ENCODE data around the gene BAZ1B.
"Not testable (repeated sequence)": the region's sequence is repeated elsewhere in the genome, so short reads cannot be mapped to it uniquely, and the experiment has no call there.

The BAZ1B gene

DNA sequence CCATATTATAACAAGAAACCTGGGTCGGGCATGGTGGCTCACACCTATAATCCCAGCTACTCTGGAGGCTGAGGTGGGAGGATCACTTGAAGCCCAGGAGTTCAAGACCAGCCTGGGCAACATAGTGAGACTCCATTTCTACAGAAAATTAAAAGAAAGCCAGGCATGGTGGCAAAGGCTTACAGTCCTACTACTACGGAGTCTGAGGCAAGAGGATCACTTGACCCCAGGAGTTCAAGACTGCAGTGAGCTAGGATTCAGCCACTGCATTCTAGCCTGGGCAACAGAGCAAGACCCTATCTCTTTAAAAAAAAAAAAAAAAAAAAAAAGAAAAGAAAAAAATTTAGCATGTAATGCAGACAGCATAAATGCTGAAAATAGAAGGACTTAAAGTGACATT is 16.4 kb upstream of the BAZ1B start:
- DNase-seq (ENCODE audit: low spot score) = not testable (repeated sequence)

DNA sequence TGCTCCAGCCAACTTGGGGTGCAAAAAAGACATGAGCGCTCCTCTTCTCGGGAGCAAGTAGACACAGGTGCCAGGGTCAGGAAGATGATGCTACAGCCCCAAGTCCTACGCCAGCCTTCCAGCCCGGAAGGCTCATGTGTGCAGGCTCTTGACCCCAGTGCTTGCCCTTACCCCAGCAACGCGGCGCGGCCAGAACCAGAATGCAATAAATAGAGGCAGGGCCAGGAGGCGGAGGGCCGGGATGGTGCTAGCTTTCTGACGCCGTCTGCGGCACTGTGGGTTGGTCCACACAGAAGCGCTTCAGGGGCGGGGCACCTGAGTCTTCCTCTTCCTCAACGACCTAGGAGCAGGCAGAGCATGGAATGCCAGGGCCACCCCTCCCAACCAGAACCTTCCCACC is 15.0 kb upstream of the BAZ1B start:
- no peak for DNase-seq (ENCODE audit: low spot score)

DNA sequence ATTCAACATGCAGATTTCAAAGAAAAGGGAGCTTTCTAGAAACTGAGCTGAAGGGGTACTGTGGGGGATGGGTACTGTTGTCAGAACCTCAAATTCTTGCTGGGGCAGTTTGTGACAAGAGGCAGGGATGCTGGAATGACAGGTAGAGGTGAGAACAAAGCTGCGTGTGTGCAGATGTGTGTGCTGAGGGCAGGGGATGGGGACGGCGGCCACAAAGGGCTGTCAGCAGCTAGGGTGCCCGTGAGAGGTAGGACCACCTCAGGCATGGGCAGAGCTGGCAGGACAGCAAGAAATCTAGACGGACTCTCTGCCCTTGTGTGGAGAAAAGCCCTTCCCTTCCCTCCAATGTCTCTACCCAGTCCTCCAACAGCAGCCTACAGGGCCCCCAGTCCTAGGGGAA is 14.4 kb upstream of the BAZ1B start:
- no peak for DNase-seq (ENCODE audit: low spot score)

DNA sequence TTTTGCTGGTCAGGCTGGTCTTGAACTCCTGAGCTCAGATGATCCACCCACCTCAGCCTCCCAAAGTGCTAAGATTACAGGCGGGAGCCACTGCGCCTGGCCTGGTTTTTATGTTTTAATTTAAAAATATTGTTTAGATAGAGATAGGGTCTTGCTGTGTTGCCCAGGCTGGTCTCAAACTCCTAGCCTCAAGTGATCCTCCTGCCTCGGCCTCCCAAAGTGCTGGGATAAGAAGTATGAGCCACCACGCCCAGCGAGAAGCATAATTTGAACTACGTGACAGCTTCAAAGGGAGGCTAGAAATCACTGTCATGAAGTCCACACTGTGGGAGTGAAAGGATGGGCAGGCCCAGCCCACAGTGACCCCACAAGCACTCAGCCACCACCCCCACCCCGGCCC is 13.8 kb upstream of the BAZ1B start:
- DNase-seq (ENCODE audit: low spot score) = not testable (repeated sequence)

DNA sequence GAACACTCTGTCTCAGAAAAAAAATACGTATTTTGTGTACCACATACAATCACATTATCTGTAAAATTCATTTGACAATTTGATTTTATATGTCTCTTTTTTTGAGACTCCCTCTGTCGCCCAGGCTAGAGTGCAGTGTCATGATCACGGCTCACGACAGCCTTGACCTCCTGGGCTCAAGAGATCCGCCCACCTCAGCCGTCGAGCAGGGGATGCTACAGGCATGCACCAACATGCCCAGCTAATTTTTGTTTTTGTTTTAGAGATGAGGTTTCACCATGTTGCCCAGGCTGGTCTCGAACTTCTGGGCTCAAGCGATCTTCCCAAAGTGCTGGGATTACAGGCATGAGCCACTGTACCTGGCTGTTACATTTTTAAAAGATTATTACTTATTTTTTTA is 11.6 kb upstream of the BAZ1B start:
- no peak for DNase-seq (ENCODE audit: low spot score)

DNA sequence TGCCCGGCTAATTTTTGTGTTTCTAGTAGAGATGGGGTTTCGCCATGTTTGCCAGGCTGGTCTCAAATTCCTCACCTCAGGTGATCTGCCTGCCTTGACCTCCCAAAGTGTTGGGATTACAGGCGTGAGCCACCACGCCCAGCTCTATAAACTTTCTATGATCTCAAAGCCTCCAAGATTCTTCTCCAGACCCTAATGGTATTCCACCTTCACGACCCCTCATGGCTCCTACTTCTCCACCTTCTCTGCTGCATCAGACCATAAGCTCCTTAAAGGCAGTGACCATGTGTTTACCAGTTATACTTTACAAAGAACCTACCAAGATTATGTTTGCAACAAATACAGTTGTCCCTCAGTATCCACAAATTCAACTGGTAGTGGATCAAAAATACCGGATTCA is 10.1 kb upstream of the BAZ1B start:
- DNase-seq (ENCODE audit: low spot score) = no peak

DNA sequence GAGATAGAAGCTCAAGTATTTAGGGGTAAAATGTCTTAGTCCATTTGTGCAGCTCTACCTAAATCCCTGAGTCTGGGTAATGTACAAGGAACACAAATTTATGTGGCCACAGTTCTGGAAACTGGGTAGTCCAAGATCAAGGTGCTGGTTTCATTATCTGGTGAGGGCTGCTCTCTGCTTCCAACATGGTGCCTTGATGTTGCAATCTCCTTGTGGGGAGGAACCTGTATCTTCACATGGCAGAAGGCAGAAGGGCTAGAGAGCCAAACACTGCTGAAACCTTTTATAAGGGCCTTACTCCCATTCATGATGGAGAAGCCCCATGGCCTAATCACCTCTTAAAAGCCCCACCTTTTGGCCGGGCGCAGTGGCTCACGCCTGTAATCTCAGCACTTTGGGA is 8.7 kb upstream of the BAZ1B start:
- DNase-seq (ENCODE audit: low spot score) = no peak

DNA sequence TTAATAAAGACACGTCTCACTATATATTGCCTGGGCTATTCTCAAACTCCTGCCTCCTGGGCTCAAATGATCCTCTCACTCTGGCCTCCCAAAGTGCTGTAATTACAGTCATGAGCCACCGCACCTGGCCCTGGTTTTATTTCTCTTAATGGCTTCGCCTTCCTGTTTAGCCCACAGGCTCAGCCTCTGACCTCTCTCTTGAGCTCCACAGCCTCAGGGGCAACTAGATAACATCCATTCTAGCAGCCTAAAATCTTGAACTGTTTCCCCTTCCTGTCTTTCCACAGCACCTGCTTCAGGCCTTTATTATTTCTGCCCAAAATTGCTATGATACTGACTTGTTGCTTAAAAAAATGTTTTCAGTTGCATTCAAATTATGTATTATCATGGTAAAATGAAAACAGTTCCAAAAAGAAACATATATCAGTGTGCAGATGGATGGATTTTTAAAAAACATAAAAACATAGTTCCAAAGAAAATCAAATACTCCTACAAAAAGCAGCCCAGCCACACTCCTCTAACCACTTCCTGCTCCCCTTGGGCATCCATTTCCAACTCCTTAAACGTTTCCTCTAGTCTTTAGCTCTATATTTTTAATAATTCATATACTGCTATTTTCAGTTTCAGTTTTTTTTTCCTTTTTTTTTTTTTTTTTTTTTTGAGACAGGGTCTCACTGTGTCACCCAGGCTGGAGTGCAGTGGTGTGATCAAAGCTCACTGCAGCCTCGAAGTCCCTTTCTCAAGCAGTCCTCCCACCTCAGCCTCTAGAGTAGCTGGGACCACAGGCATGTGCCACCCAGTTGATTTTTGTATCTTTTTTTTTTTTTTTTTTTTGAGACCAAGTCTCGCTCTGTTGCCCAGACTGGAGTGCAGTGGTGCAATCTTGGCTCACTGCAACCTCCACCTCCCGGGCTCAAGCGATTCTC is 5.1 kb upstream of the BAZ1B start:
- no peak for DNase-seq (ENCODE audit: low spot score)

DNA sequence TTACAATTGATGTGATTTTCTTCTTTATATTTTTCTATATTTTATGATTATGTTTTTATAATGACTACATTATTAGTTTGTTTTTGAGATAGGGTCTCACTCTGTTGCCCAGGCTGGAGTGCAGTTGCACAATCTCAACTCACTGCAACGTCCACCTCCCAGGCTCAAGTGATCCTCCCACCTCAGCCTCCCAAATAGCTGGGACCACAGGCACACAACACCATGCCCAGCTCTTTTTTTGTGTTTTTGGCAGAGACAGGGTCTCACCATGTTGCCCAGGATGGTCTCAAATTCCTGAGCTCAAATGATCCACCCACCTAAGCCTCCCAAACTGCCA is 4.0 kb upstream of the BAZ1B start:
- not testable (repeated sequence) for DNase-seq (ENCODE audit: low spot score)

DNA sequence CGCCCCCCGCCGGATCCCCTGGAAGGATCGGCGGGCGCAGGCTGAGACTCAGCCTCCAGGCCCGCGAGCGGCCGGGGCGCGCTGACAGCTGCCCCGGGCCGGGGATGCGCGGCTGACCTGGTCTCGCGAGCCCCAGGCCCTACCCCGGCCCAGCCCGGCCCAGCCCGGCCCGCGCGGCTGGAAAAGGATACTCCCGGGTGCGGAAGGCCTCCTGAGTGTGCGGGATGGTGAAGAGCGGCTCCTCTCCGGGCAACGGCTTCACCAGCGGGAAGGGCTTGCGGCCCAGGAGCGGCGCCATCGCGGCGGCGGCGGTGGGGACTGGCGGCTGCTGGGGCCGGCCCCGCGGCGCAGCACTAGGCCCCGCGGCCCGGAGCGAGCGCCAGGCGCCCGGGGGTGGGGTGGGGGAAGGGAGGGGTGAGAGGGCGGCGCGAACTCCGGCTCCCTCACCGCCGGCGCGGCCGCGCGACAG is 423 bp downstream of the BAZ1B start:
- DNase-seq (ENCODE audit: low spot score) = peak; percentile 63

DNA sequence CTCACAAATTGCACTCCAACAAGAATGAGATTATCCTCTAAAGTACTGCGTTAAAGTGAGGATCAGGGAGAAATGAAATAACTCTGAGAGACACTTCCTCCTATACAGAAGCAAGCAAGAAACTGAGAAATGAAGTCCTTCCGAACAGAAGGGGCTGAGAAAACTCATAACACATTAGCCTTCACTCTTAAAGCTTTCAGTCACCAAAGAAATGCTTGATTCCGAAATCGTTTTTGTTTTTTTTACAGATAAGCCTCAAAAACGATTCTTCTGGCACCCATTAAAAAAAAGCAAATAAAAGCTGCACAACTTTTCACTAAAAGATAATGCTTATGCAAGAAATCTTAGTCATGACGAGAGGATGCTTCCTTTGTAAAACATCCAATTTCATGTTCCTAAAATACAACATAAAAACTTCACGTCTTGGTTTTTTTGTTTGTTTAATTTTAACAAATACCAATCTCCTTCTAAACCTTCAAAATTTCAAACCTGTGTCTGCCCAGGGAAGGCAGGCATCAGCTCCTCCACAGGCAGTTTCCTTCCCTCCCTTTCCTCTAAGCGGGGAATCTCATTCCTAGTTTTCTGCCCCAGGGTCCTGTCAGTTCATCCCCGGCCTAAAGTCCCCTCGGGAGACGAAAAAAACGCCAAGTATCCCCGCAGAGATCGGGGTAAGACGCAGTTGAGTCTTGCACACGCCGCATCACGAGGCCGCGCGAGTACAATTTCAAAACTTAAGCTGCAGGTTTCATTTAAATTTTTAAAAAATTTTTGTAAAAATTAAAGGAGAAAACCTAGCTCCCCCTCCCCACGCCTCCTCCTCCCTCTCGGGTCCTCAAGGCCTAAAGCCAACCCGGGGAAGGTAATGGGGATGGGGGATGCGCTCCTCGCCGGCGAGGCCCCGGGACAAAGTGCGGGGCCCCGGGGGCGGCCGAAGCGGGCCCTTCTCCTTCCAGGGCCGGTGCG is 1.1 kb downstream of the BAZ1B start:
- DNase-seq (ENCODE audit: low spot score) = peak; percentile 23

DNA sequence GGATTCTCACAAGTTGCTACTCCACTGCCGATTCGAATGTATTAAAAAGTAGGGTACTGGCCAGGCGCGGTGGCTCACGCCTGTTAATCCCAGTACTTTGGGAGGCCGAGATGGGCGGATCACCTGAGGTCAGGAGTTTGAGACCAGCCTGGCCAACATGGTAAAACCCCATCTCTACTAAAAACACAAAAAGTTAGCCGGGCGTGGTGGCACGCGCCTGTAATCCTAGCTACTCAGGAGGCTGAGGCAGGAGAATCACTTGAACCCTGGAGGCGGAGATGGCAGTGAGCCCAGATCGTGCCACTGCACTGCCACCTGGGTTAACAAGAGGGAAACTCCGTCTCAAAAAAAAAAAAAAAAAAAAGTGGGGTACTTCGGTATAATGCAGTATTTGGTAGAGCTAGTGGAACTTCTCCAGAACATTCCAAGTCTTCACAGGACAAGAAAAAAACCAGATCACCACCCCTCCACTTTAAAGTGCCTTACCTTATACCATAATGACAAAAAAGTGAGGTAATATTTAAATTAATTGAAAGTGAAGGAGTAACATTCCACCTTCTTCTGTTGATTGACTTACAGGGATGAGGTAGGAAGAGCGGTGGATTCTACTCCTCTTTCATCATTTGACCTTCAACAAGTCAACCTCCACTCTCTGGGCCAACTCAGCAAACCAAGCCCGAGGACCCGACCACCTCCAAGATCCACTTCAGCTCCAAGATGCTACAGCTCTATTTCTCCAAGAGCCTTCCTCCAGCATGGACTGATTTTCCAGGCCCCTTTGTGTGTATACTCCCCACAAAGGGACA is 2.0 kb downstream of the BAZ1B start:
- no peak for DNase-seq (ENCODE audit: low spot score)

DNA sequence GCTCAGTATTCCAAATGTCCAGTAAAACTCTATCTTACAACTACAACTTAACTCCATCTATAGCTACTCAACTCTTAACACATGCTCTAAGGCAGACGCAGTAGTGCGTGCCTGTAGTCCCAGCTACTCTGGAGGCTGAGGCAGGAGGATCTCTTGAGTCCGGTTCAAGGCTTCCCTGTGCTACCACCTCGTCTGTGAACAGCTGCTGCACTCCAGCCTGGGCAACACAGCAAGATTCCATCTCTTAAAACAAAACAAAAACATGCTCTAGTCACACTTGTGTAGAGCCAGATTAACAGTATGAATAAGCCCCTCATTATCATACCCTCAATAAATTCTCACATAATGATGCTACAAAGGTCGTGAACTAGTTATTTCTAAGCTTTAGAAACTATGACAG is 3.6 kb downstream of the BAZ1B start:
- no peak for DNase-seq (ENCODE audit: low spot score)

DNA sequence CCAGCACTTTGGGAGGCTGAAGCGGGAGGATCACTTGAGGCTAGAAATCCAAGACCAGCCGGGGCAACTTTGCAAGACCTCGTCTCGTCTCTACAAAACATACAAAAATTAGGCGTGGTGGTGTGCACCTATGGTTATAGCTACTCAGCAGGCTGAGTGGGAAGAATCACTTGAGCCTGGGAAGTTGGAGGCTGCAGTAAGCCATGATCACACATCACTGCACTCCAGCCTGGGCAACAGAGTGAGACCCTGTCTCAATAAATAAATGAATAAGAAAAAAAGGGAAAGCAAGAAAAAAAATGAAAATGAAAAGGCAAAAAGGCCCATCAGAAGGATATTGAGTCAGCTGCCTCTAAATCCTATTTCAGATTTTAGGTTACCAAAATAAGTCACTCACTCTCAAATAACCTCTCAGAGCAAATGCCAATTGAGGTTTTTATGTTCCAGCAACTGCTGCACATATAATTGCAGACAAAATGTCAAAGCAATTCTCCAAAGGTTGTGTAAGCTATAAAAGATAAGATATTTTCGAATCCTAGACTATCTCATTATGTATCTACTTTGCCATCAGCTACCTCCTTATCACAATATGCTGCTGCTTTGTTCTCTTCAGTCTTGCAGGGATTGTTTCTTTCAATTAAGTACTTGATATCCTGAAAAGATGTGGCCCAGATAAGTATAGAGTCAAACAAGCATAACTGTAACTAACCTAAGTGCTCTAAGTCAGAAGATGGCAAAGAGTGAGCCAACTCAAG is 4.7 kb downstream of the BAZ1B start:
- no peak for DNase-seq (ENCODE audit: low spot score)

DNA sequence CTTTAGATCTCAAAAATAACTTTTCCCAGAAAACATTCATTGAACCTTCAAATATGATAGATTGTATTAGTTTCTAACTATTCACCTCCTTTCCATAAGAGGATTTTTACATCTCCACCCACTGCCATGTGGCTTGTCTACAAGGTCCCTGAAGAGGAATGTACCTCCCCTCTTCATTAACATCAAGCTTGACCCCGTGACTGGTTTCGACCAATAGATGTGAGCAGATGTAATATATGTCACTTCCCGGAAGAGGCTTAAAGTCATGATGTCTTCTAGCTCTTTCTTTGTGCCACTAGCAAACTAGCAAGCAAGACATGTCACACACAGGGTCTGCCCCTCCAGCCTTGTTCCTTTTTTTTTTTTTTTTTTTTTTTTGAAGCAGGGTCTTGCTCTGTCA is 6.9 kb downstream of the BAZ1B start:
- no peak for DNase-seq (ENCODE audit: low spot score)

DNA sequence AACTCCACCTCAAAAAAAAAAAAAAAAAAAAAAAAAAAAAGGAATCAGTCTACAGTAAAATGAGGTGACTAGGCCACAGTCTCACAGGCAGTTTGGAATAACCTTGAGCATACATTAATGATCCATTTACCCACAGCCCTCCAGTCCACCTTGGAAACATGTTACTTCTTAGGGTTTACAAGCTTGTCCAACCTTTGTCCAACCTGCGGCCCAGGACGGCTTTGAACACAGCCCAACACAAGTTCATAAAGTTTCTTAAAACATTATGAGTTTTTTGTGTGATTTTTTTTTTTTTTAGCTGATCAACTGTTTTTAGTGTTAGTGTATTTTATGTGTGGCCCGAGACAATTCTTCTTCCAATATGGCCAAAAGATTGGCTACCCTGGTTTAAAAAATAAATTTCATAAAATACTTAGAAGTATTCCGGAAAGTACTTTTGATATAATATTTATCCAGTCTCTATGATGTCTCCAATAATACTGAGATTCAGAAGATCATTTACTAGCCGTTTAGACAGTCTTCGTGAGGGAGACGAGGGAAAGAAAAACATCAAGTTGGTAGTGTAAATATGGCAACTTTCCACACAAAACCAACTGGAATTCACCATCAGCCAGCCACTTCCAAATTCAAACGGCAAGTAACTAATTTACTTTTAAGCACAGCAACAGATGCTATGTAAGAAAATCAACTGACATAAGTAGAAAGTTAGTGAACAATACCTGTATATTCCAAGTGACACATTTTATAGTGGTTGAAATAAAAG is 9.9 kb downstream of the BAZ1B start:
- DNase-seq (ENCODE audit: low spot score) = no peak

DNA sequence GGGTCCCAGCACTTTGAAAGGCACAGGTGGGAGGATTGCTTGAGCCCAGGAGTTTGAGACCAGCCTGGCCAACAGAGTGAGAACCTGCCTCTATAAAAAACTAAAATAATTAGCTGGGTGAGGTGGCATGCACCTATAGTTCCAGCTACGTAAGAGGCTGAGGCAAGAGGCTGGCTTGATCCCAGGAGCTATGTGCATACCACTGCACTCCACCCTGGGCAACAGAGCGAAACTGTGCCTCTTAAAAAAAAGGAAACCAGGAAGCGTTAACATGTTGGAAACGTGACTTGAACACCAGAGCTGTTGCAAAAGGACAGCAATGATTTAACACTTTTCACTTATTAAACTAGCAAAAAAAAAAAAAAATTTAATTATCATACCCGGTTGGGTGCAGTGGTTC is 12.6 kb downstream of the BAZ1B start:
- DNase-seq (ENCODE audit: low spot score) = no peak

DNA sequence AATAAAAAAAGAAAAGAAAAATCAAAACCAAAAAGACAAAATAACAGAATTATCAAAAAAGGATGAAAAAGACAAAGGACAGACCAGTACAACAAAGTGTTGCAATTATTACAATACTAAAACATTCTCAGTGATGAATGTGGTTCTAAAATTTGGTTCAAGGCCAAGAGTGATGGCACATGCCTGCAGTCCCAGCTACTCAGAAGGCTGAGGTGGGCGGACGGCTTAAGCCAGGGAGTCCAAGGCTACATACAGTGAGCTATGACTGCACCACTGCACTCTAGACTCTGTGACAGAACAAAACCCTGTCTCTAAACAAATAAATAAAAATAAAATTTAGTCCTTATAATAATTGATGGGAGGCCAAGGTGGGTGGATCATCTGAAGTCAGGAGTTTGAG is 14.5 kb downstream of the BAZ1B start:
- no peak for DNase-seq (ENCODE audit: low spot score)

DNA sequence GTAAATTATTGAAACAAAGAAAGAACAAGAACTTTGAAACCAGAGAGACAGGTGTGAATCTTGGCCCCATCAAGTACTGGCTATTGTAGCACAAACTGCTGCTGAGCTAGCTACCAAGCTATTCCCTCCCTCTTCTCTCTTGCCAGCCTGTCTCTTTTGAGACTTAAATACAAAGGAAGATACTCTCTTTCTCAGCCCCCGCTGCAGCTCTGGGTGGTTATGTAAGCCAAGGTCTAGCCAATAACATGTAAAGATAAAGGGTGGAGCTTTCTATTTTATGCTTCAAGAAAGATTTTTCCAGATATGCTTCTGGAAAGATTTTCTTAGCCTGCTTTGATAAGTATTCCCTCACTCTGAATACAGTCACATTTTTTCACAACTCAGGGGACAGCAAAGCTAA is 17.2 kb downstream of the BAZ1B start:
- no peak for DNase-seq (ENCODE audit: low spot score)

DNA sequence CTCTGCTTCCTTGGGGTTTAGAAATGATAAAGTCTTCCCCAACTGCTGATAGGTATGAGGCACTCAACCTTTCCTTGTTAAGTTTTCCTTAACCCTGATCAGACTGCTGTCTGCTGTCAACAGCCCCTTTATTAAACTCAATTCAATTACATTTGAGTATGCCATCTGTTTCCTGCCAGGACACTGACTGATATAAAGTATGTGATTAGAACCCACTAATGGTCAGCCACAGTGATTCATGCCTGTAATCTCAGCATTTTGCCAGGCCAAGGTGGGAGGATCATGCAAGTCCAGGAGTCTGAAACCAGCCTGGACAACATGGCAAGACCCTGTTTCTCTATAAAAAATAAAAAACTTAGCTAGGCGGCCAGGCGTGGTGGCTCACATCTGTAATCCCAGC is 18.1 kb downstream of the BAZ1B start:
- DNase-seq (ENCODE audit: low spot score) = no peak

DNA sequence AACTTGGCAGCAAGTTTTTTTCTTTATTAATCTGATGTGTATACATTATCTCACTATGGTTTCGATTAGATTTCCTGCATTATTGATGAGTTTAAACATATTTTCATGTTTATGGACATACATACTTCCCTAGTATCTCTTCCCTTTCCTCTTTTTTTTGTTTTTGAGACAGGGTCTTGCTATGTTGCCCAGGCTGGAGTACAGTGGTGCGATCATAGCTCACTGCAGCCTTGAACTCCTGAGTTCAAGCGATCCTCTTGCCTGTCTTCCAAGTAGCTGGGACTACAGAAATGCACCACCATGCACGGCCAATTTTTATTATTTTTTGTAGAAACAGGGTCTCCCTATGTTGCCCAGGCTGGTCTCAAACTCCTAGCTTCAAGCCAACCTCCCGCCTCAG is 18.9 kb downstream of the BAZ1B start:
- DNase-seq (ENCODE audit: low spot score) = no peak
